Globus pallidus (tissue), 1 donor: ENCODE results near the gene ANKRD39.
"Not testable (repeated sequence)": the region's sequence is repeated elsewhere in the genome, so short reads cannot be mapped to it uniquely, and the experiment has no call there.

Source experiments
- DNase-seq: peaks from one replicate; pipeline ENCODE4 v3.0.0-alpha.2; 2015; ENCODE audit warnings: low spot score

Gene ANKRD39

GRCh38 chr2:96870626-96871255, 12.9 kb upstream of the ANKRD39 start:
- peak; percentile 86 for DNase-seq

GRCh38 chr2:96869822-96870625, 12.2 kb upstream of the ANKRD39 start, which contains the start of gene SEMA4C:
SEMA4C (minus strand) TSS chr2:96870080; CDS start chr2:96867886, 2,194 bp downstream.
- peak; percentile 82 for DNase-seq

DNA sequence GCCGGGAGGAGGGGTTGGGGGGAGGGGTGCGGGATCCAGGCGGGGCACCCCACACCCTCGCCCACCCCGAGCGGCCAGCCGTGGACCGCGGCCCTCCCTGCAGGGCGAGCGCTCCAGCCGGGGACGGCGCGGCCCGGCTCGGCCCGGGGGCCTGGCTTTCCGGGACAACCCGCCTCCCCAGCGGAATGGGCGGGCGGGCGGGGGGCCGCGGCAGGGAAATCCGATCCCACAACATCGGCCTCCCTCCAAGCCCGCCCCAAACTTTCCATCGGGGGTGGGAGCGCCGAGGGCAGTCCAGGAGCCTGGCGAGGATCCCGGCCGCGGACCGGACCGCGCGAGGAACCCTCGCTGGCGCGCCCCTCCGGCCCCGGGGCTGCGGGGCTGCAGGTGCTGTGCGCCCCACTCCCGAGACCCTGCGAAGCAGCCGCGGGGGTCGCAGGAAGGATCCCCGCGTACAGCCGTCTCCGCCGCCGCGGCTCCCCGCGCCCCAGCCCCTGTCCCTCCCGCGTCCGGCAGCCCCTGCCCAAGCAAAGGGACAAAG, 11.5 kb upstream of the ANKRD39 start:
- DNase-seq = peak; percentile 73

- peak; percentile 77 for DNase-seq
Measured at GRCh38 chr2:96868555-96869280, 10.9 kb upstream of the ANKRD39 start.

DNA sequence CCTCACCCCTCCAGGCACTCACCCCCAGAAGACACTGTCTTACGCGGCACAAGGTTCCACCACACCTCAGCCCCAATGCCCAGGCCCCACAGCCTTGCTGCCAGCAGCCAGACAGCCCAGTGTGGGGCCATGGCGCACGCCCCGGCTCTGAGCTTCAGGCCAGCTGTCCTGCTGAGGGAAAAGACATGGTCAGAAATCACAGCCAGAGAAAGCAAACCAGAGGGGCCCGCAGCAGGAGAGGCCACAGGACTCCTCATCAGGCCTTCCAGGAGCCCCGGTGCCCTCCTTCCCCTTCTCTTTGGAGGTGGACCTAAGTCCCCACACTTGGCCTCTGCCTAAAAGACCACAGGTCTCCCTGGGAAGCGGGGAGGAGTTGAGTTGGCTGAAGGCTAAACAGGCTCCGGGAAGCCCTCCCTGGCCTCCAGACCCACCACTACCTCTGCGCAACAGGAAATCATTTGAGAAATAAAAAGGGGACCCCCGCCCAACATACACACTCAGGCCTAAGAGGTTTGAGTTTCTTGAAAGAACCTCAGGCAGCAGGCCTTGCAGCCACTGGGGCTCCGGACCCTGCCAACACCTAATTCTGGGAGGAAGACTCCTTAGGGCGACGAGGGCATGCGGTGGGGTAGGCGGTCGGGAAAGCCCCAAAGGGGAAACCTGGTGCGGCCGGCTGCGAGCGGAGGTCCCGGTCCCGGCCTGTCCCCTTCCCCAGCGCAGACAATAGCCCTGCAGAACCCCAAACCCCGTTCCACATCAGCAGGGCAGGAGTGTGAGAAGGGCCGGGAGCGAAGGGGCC, 10.1 kb upstream of the ANKRD39 start:
- no peak for DNase-seq

DNA sequence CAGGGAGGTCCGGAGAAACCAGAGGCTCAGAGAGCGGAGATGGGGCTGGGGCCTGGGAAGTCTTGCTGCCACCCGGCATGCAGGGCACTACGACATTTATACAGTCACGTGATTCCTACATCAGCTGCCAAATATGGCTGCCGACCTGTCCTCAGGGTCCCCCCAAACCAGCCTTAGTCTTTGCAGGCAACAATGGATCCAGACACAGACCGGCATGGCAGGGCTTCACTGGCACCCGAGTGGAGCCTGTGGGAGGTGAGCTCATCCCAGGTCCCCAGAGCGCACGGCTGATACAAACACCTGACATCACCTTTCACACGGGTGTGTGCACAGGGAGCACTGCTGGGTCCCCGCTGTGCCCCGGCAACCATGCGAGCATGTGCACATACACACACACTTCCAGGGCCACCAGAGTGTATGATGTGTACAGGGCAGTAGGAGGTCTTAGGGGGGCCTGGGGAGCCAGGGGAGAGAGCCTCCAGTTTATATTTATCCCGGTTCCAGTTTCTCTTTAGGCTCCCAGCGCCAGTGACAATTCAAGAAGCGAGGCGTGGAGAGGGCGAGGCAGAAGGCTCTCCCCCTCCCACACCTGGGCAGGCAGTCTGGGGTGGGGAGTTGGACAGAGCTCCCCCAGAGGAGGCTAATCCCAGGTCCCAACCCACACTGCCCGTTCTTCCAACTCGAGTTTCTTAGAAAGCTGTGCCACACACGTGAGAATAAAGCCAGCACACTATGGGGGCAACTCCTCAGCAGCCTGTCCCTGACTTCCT, 9.4 kb upstream of the ANKRD39 start:
- DNase-seq = no peak

DNA sequence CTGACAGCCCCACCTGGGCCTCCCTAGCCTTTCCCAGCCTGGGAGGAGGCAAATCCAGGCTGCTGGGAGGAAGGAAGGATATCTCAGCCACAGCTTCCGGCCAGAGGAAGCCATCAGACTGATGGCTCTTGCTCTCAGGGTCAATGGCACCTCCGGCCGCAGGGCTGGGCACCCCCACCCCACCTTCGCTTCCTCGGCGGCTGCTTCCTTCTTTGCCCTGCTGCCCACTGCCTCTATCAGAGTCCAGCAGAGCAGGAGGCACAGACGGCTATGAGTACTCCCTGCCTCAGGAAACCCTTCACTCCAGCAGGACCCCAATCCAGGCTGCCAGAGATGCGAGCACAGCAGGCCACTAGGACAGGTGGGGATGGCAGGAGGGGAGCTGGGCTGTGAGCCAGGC, 8.8 kb upstream of the ANKRD39 start:
- no peak for DNase-seq

- no peak for DNase-seq
Measured at GRCh38 chr2:96866149-96866548, 8.3 kb upstream of the ANKRD39 start.

GRCh38 chr2:96865654-96866053, 7.8 kb upstream of the ANKRD39 start:
- DNase-seq = no peak

- DNase-seq = no peak
Measured at GRCh38 chr2:96864343-96865091, 6.7 kb upstream of the ANKRD39 start.

GRCh38 chr2:96863575-96864342, 5.9 kb upstream of the ANKRD39 start:
- DNase-seq = no peak

GRCh38 chr2:96863056-96863455, 5.2 kb upstream of the ANKRD39 start:
- DNase-seq = not testable (repeated sequence)

DNA sequence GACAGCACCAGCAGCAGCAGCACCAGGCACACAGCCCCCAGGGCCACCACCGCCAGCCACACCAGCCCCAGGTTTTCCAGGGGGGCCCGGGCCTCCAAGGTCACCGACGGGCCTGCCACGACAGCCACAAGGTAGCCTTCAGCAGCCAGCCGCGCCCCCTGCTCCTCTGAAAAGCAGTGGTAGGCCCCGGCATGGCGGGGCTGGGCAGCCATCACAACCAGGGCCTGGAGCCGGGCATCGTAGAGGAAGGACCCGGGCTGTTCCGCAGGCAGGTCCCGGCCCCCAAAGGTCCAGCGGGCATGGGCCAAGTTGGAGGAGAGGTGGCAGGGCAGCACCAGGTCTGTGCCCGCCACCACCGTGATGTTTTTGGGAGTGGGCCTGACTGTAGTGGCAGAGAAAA, 3.3 kb upstream of the ANKRD39 start:
- no peak for DNase-seq

DNA sequence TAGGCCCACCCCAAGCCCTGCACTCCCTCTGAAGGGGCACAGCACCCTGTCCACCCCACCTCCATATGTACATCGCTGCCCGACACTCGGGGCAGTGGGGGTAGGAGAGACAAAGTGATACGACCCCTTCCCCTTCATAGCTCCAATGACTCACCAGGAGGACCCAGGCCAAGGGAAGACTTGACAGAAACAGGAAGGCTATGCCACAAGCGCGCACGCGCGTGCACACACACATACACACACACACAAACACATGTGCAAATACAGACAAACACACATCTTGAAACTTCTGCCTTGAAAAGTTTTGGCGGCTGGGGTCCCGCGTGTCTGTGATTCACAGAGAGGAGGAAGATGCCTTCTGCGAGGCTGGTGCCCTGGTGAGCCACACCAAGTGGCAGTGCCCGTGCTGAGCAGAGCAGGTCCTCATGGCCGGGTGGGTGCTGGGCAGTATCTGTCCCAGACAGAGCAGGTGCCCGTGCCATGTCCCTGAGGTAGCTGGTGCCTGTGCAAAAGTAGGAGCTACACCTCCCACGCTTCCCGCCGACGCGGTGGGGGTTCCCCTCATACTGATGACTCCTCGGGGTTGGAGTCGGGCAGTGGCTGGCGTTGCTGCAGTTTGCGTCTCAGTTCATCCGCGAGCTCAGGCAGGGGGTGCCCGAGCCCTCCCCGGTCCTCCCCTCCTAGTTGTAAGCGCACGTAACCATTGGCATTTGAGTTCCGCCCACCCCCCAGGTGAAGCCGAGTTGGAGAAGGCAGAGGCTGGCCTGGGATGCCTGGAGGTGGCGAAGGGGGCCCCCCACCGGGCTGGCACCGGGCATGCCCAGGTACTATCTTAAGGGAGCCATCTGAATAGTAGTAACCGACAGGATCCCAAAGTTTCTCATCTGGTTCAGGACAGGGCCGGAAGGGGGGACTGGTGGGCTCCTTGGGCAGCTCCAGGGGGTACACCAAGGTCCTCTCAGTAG, 2.5 kb upstream of the ANKRD39 start:
- no peak for DNase-seq

GRCh38 chr2:96859681-96860064, 1.9 kb upstream of the ANKRD39 start:
- DNase-seq = no peak

DNA sequence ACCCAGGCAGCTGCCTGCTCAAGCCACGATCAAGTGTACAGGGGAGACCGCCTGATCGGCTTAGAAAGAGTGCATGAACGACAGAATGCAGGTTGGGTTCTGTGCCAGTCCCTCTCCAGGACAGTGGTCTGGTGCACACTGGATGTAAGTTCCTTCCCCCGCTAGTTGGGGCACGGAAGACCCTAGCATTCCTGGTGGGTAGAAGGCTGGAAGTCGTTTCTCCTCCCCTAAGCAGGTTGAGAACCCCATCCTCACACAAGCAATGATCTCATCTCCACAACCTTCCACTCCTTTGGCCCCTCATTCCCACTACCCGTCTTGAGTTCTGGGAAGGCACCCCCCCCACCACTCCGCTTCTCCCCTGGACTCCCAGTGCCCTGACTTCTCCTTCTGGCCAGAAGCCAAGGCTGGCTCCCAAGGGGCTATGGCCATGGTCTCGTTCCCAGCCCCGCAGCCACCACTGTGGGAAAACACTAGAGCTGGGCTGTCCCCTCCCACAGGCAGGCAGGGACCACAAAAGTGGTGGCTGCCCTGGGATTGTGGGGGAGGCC, 1.4 kb upstream of the ANKRD39 start:
- DNase-seq = no peak

DNA sequence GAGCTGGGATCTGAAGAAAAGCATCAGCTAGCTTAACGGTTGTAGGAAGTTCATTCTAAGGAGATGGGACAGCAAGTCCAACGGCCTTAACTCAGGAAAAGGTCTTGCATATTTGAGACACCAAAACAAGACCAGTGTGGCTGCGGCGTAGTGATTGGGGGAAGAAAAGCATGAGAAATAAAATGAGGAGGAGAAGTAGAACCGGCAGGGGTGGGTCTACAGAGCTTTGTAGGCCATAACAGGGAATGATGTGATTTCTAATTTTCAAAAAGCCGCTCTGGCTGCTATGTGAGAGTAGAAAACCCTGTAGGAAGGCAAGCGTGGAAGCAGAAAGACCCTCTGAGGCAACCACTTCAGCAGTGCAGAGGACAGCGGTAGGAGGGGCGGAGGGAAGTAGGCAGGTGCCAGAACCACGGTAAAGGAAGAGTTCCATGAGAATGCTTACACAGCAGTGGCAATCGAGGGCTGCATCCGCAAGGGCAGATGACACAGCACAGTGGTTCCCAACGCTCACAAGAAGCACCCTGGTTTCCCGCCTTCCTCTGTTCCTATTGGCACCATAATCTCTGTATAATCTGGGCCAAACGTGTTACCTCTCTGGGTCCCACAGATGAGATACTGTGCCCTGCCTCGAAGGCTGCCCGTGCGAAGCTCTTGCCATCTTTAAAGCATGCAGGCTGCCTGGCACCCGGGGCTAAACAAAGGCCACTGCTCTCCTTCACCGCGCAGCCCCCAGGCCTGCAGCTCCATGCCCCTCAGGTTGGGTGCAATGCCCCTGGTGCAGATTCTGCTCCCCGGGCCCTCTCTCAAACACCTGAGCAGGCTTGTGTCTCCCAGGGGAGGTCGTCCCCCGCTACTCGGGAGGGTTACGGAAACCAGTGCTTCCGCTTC, 795 bp downstream of the ANKRD39 start:
- no peak for DNase-seq
